WTC11 (cell line): ENCODE results near the gene SYNGAP1. TPM values are rescaled to one million over a fixed set of nuclear protein-coding genes. Genes with fewer than 3 reads are reported as not detected.

Experiments used
- ATAC-seq: fragments of 200-7000 bp; cut with Tn5 transposase; 2 replicates; pipeline ENCODE4 v1.10.0; 2021; ENCODE audit warnings: mild to moderate bottlenecking, moderate library complexity
- CTCF ChIA-PET: fragments of 300-600 bp; sonication (Branson Sonifier 250); formaldehyde crosslinking; loops from one replicate; lab custom pipeline; 2021; ENCODE audit warnings: antibody characterized with exemption; lab: Charles Lee
- POLR2A ChIA-PET: fragments of 350-600 bp; sonication (Branson Sonifier 250); formaldehyde crosslinking; loops from one replicate; lab custom pipeline; 2021; ENCODE audit warnings: antibody characterized with exemption; lab: Charles Lee
- DNase-seq: peaks from one replicate; pipeline ENCODE4 v3.0.0; 2021; ENCODE audit warnings: low spot score
- H3K27ac Mint-ChIP-seq: 2 replicates; pipeline ENCODE4 v1.8.0; 2021; ENCODE audit warnings: mixed read lengths
- H3K27me3 Mint-ChIP-seq: 2 replicates; pipeline ENCODE4 v1.8.0; 2021; ENCODE audit warnings: low read depth, mild to moderate bottlenecking, moderate library complexity, mixed read lengths
- H3K36me3 Mint-ChIP-seq: 2 replicates; pipeline ENCODE4 v1.8.0; 2021; ENCODE audit warnings: mixed read lengths
- H3K4me1 Mint-ChIP-seq: 2 replicates; pipeline ENCODE4 v1.8.0; 2022; ENCODE audit warnings: mixed read lengths
- H3K4me3 Mint-ChIP-seq: 2 replicates; pipeline ENCODE4 v1.8.0; 2021; ENCODE audit warnings: mild to moderate bottlenecking, moderate library complexity, mixed read lengths
- H3K9me3 Mint-ChIP-seq: 2 replicates; pipeline ENCODE4 v1.8.0; 2021; ENCODE audit warnings: mixed read lengths
- ELF4 ChIP-seq: sonication (generic); formaldehyde crosslinking; IDR thresholded peaks from 2 replicates; pipeline ENCODE4 v1.8.1; 2022; ENCODE audit warnings: low read depth, mild to moderate bottlenecking, moderate library complexity, missing genetic modification reagents
- EMX1 ChIP-seq: fragments of 250-450 bp; sonication (Bioruptor Pico); IDR thresholded peaks from 2 replicates; pipeline ENCODE4 v1.8.0; 2021; ENCODE audit warnings: mild to moderate bottlenecking
- FOXP1 ChIP-seq: sonication (generic); formaldehyde crosslinking; IDR thresholded peaks from 2 replicates; pipeline ENCODE4 v1.8.0; 2022; ENCODE audit warnings: missing genetic modification reagents, mild to moderate bottlenecking, moderate library complexity, borderline replicate concordance
- MLX ChIP-seq: sonication (generic); formaldehyde crosslinking; IDR thresholded peaks from 2 replicates; pipeline ENCODE4 v1.8.1; 2023; ENCODE audit warnings: mild to moderate bottlenecking, missing genetic modification reagents, moderate library complexity
- MYBL2 ChIP-seq: sonication (generic); formaldehyde crosslinking; IDR thresholded peaks from 2 replicates; pipeline ENCODE4 v1.8.1; 2023; ENCODE audit warnings: mild to moderate bottlenecking, moderate library complexity, missing genetic modification reagents
- NFE2L1 ChIP-seq: sonication (generic); formaldehyde crosslinking; IDR thresholded peaks from 2 replicates; pipeline ENCODE4 v1.8.1; 2023; ENCODE audit warnings: missing genetic modification reagents
- SP1 ChIP-seq: sonication (generic); formaldehyde crosslinking; conservative IDR thresholded peaks from 2 replicates; pipeline ENCODE4 v1.8.1; 2022; ENCODE audit warnings: missing genetic modification reagents
- TEAD4 ChIP-seq: sonication (generic); formaldehyde crosslinking; IDR thresholded peaks from 2 replicates; pipeline ENCODE4 v1.8.0; 2022; ENCODE audit warnings: mild to moderate bottlenecking, missing genetic modification reagents
- USF2 ChIP-seq: sonication (generic); formaldehyde crosslinking; IDR thresholded peaks from 2 replicates; pipeline ENCODE4 v1.8.1; 2023; ENCODE audit warnings: mild to moderate bottlenecking, missing genetic modification reagents, moderate library complexity
- ZNF263 ChIP-seq: sonication (generic); formaldehyde crosslinking; IDR thresholded peaks from 2 replicates; pipeline ENCODE4 v1.8.1; 2022; ENCODE audit warnings: low read depth, mild to moderate bottlenecking, moderate library complexity, missing genetic modification reagents
- ZNF317 ChIP-seq: sonication (generic); formaldehyde crosslinking; IDR thresholded peaks from 2 replicates; pipeline ENCODE4 v1.8.1; 2023; ENCODE audit warnings: low read depth, mild to moderate bottlenecking, moderate library complexity, missing genetic modification reagents, borderline replicate concordance
- ZNF423 ChIP-seq: fragments of 250-450 bp; sonication (Bioruptor Pico); IDR thresholded peaks from 2 replicates; pipeline ENCODE4 v2.1.2; 2022; ENCODE audit warnings: mild to moderate bottlenecking, moderate library complexity
- ZNF671 ChIP-seq: fragments of 250-450 bp; sonication (Bioruptor Pico); IDR thresholded peaks from 2 replicates; pipeline ENCODE4 v1.8.0; 2021; ENCODE audit warnings: mild to moderate bottlenecking
- total RNA-seq: library from RNA; stranded (reverse); gene quantifications from 3 replicates; pipeline ENCODE4 v1.2.3, GENCODE V29; 2021
- TF ChIP-seq, protein P1 (sequence below): fragments of 250-450 bp; sonication (Bioruptor Pico); IDR thresholded peaks from 2 replicates; pipeline ENCODE4 v1.9.0; 2021; ENCODE audit warnings: mild to moderate bottlenecking, borderline replicate concordance
- TF ChIP-seq, protein P2 (sequence below): sonication (generic); formaldehyde crosslinking; IDR thresholded peaks from 2 replicates; pipeline ENCODE4 v1.8.0; 2023; ENCODE audit warnings: mild to moderate bottlenecking, missing genetic modification reagents
- TF ChIP-seq, protein P3 (sequence below): sonication (generic); formaldehyde crosslinking; IDR thresholded peaks from 2 replicates; pipeline ENCODE4 v1.8.1; 2022; ENCODE audit warnings: mild to moderate bottlenecking, missing genetic modification reagents, moderate library complexity, borderline replicate concordance
- TF ChIP-seq, protein P4 (sequence below): sonication (generic); formaldehyde crosslinking; IDR thresholded peaks from 2 replicates; pipeline ENCODE4 v1.8.0; 2022; ENCODE audit warnings: missing genetic modification reagents
- TF ChIP-seq, protein P5 (sequence below): fragments of 250-450 bp; sonication (Bioruptor Pico); IDR thresholded peaks from 2 replicates; pipeline ENCODE4 v1.9.0; 2021; ENCODE audit warnings: mild to moderate bottlenecking
- TF ChIP-seq, protein P6 (sequence below): sonication (generic); formaldehyde crosslinking; IDR thresholded peaks from 2 replicates; pipeline ENCODE4 v1.8.1; 2022; ENCODE audit warnings: mild to moderate bottlenecking, moderate library complexity, missing genetic modification reagents

SYNGAP1 gene
- total RNA-seq, 1 experiment from 2014 or later, result 139 TPM

DNA sequence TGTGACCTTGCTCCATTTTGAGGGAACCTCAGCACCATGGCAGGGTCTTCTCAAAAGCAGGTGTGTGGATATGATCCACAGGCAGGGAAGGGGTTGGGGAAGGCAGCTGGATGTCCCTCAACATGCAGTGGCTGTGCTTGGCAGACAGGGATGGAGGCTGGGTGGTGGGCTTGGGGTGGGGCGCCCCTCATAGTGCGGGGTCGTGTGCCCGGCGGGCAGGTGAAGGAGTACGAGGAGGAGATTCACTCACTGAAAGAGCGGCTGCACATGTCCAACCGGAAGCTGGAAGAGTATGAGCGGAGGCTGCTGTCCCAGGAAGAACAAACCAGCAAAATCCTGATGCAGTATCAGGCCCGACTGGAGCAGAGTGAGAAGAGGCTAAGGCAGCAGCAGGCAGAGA lies 26.5 kb downstream of the SYNGAP1 start (continued):
- TF ChIP-seq, protein P1, sequence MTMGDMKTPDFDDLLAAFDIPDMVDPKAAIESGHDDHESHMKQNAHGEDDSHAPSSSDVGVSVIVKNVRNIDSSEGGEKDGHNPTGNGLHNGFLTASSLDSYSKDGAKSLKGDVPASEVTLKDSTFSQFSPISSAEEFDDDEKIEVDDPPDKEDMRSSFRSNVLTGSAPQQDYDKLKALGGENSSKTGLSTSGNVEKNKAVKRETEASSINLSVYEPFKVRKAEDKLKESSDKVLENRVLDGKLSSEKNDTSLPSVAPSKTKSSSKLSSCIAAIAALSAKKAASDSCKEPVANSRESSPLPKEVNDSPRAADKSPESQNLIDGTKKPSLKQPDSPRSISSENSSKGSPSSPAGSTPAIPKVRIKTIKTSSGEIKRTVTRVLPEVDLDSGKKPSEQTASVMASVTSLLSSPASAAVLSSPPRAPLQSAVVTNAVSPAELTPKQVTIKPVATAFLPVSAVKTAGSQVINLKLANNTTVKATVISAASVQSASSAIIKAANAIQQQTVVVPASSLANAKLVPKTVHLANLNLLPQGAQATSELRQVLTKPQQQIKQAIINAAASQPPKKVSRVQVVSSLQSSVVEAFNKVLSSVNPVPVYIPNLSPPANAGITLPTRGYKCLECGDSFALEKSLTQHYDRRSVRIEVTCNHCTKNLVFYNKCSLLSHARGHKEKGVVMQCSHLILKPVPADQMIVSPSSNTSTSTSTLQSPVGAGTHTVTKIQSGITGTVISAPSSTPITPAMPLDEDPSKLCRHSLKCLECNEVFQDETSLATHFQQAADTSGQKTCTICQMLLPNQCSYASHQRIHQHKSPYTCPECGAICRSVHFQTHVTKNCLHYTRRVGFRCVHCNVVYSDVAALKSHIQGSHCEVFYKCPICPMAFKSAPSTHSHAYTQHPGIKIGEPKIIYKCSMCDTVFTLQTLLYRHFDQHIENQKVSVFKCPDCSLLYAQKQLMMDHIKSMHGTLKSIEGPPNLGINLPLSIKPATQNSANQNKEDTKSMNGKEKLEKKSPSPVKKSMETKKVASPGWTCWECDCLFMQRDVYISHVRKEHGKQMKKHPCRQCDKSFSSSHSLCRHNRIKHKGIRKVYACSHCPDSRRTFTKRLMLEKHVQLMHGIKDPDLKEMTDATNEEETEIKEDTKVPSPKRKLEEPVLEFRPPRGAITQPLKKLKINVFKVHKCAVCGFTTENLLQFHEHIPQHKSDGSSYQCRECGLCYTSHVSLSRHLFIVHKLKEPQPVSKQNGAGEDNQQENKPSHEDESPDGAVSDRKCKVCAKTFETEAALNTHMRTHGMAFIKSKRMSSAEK (CRISPR knock-in tag), result no peak
- TF ChIP-seq, protein P2, sequence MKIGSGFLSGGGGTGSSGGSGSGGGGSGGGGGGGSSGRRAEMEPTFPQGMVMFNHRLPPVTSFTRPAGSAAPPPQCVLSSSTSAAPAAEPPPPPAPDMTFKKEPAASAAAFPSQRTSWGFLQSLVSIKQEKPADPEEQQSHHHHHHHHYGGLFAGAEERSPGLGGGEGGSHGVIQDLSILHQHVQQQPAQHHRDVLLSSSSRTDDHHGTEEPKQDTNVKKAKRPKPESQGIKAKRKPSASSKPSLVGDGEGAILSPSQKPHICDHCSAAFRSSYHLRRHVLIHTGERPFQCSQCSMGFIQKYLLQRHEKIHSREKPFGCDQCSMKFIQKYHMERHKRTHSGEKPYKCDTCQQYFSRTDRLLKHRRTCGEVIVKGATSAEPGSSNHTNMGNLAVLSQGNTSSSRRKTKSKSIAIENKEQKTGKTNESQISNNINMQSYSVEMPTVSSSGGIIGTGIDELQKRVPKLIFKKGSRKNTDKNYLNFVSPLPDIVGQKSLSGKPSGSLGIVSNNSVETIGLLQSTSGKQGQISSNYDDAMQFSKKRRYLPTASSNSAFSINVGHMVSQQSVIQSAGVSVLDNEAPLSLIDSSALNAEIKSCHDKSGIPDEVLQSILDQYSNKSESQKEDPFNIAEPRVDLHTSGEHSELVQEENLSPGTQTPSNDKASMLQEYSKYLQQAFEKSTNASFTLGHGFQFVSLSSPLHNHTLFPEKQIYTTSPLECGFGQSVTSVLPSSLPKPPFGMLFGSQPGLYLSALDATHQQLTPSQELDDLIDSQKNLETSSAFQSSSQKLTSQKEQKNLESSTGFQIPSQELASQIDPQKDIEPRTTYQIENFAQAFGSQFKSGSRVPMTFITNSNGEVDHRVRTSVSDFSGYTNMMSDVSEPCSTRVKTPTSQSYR (CRISPR knock-in tag), result no peak
- TF ChIP-seq ZNF317 (no peak), ZNF263 (CRISPR knock-in tag) (no peak), ZNF423 (CRISPR knock-in tag) (no peak), USF2 (CRISPR knock-in tag) (no peak), NFE2L1 (CRISPR knock-in tag) (no peak)
- TF ChIP-seq, all 79 proteins: peak for 0

GRCh38 chr6:33450434-33450833 lies 30.6 kb downstream of the SYNGAP1 start:
- POLR2A ChIA-PET, result interaction anchor here (0.7 kb wide), 1 partner anchor 133 kb away, joined by 6 read pairs; the partner anchor contains the start of gene ZBTB22
- CTCF ChIA-PET, result interaction anchor here (1.1 to 1.5 kb wide), 5 partner anchors 9 to 173 kb away, joined by 3 to 5 read pairs (median 3); partner anchors contain the start of gene B3GALT4
- Mint-ChIP-seq H3K36me3 (peaks cover 41% of the 10 kb centered on the region), H3K4me1 (peaks cover 17% of the 10 kb centered on the region), H3K4me3 (no peak overlapping the region), H3K9me3 (no peaks in the 10 kb centered on the region), H3K27ac (peak overlapping the region; percentile 15; the same call in 1 of the 2 replicates), H3K27me3 (no peaks in the 10 kb centered on the region)
- TF ChIP-seq, protein P3, sequence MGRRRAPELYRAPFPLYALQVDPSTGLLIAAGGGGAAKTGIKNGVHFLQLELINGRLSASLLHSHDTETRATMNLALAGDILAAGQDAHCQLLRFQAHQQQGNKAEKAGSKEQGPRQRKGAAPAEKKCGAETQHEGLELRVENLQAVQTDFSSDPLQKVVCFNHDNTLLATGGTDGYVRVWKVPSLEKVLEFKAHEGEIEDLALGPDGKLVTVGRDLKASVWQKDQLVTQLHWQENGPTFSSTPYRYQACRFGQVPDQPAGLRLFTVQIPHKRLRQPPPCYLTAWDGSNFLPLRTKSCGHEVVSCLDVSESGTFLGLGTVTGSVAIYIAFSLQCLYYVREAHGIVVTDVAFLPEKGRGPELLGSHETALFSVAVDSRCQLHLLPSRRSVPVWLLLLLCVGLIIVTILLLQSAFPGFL, result no peak
- TF ChIP-seq, protein P4, sequence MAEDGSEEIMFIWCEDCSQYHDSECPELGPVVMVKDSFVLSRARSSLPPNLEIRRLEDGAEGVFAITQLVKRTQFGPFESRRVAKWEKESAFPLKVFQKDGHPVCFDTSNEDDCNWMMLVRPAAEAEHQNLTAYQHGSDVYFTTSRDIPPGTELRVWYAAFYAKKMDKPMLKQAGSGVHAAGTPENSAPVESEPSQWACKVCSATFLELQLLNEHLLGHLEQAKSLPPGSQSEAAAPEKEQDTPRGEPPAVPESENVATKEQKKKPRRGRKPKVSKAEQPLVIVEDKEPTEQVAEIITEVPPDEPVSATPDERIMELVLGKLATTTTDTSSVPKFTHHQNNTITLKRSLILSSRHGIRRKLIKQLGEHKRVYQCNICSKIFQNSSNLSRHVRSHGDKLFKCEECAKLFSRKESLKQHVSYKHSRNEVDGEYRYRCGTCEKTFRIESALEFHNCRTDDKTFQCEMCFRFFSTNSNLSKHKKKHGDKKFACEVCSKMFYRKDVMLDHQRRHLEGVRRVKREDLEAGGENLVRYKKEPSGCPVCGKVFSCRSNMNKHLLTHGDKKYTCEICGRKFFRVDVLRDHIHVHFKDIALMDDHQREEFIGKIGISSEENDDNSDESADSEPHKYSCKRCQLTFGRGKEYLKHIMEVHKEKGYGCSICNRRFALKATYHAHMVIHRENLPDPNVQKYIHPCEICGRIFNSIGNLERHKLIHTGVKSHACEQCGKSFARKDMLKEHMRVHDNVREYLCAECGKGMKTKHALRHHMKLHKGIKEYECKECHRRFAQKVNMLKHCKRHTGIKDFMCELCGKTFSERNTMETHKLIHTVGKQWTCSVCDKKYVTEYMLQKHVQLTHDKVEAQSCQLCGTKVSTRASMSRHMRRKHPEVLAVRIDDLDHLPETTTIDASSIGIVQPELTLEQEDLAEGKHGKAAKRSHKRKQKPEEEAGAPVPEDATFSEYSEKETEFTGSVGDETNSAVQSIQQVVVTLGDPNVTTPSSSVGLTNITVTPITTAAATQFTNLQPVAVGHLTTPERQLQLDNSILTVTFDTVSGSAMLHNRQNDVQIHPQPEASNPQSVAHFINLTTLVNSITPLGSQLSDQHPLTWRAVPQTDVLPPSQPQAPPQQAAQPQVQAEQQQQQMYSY (CRISPR knock-in tag), result no peak
- DNase-seq (no peak), ATAC-seq (no peak)

DNA sequence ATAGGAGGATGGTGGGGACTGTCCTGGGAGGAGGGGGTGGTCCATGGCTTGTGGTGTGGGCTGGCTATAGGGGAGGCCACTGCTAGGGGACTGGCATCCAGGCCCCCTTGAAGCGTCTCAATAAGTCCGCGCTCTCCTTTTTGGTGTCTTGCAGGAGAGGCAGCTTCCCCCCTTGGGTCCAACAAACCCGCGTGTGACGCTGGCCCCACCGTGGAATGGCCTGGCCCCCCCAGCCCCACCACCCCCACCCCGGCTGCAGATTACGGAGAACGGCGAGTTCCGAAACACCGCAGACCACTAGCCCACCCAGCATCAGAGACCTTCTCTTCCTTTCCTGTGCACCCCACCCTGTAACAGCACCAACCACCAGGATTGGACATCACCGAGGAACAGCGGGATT lies 31.7 kb downstream of the SYNGAP1 start:
- DNase-seq (no peak), ATAC-seq (no peak)
- H3K36me3 Mint-ChIP-seq, result peaks cover 44% of the 10 kb centered on the region
- no peaks in the 10 kb centered on the region for H3K27me3 Mint-ChIP-seq
- H3K4me3 Mint-ChIP-seq, result no peak overlapping the region
- H3K4me1 Mint-ChIP-seq, result peaks cover 17% of the 10 kb centered on the region
- CTCF ChIA-PET, result interaction anchor here (1.5 kb wide), 1 partner anchor 33 kb away, joined by 3 read pairs; no protein-coding TSS in a partner anchor
- H3K9me3 Mint-ChIP-seq, result no peaks in the 10 kb centered on the region
- no peak overlapping the region for H3K27ac Mint-ChIP-seq
- POLR2A ChIA-PET, result no interaction called here
- TF ChIP-seq ZNF671 (no peak), SP1 (CRISPR knock-in tag) (no peak), MYBL2 (CRISPR knock-in tag) (no peak), TEAD4 (CRISPR knock-in tag) (no peak), FOXP1 (CRISPR knock-in tag) (no peak), MLX (CRISPR knock-in tag) (no peak), EMX1 (CRISPR knock-in tag) (no peak), ELF4 (no peak)
- TF ChIP-seq, protein P5, sequence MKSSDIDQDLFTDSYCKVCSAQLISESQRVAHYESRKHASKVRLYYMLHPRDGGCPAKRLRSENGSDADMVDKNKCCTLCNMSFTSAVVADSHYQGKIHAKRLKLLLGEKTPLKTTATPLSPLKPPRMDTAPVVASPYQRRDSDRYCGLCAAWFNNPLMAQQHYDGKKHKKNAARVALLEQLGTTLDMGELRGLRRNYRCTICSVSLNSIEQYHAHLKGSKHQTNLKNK (CRISPR knock-in tag), result no peak
- TF ChIP-seq, protein P6, sequence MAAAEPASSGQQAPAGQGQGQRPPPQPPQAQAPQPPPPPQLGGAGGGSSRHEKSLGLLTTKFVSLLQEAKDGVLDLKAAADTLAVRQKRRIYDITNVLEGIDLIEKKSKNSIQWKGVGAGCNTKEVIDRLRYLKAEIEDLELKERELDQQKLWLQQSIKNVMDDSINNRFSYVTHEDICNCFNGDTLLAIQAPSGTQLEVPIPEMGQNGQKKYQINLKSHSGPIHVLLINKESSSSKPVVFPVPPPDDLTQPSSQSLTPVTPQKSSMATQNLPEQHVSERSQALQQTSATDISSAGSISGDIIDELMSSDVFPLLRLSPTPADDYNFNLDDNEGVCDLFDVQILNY (CRISPR knock-in tag), result no peak
